Activated CD8-positive, alpha-beta T cell treated with anti-CD3 and anti-CD28 coated beads for 36 hours (primary cell): ENCODE measurements around the gene STX1A. TPM values are rescaled to one million over a fixed set of nuclear protein-coding genes. Genes with fewer than 3 reads are reported as not detected.

Source experiments
- ATAC-seq: fragments of 200-7000 bp; cut with Tn5 transposase; one replicate; pipeline ENCODE4 v1.10.0; 2021; ENCODE audit warnings: mild to moderate bottlenecking, moderate library complexity
- CTCF ChIA-PET: fragments of 350-600 bp; sonication (Branson Sonifier 250); formaldehyde crosslinking; loops from one replicate; lab custom pipeline; 2021; ENCODE audit warnings: antibody characterized with exemption; lab: Charles Lee
- POLR2A ChIA-PET: fragments of 350-600 bp; sonication (Branson Sonifier 250); formaldehyde crosslinking; loops from one replicate; lab custom pipeline; 2021; ENCODE audit warnings: antibody characterized with exemption; lab: Charles Lee
- DNase-seq: peaks from one replicate; pipeline ENCODE4 v3.0.0-alpha.2; 2020
- H3K27ac Mint-ChIP-seq: one replicate; pipeline ENCODE4 v1.8.0; 2021; ENCODE audit warnings: mild to moderate bottlenecking, mixed read lengths
- H3K27me3 Mint-ChIP-seq: one replicate; pipeline ENCODE4 v1.8.0; 2021; ENCODE audit warnings: mixed read lengths
- H3K36me3 Mint-ChIP-seq: one replicate; pipeline ENCODE4 v1.8.0; 2021; ENCODE audit warnings: low read depth, mixed read lengths
- H3K4me1 Mint-ChIP-seq: one replicate; pipeline ENCODE4 v1.8.0; 2021; ENCODE audit warnings: low read depth, mixed read lengths
- H3K4me3 Mint-ChIP-seq: one replicate; pipeline ENCODE4 v1.8.0; 2021; ENCODE audit warnings: mild to moderate bottlenecking, moderate library complexity, mixed read lengths
- H3K9me3 Mint-ChIP-seq: one replicate; pipeline ENCODE4 v1.8.0; 2021; ENCODE audit warnings: mixed read lengths
- intact Hi-C: fragments of 100-400 bp; cut with micrococcal nuclease; formaldehyde crosslinking; loops from one replicate; pipeline ENCODE4 v1.10.0; 2022
- total RNA-seq, 2 experiments: library from RNA; stranded (reverse); gene quantifications; one replicate each; pipeline ENCODE4 v1.2.3, GENCODE V29; 2021
- TF ChIP-seq, protein P1 (sequence below): fragments of 200-600 bp; IDR thresholded peaks from one replicate; pipeline ENCODE4 v1.8.0; 2022; ENCODE audit warnings: antibody characterized with exemption, mild to moderate bottlenecking

STX1A gene
- total RNA-seq = 10 to 100 TPM; 11.4 to 11.5 TPM

GRCh38 chr7:73718905-73719805 lies at the start of gene STX1A:
Gene STX1A (minus strand): TSS chr7:73719669. CDS start chr7:73719631, 38 bp downstream.
- peak within 1 kb of the TSS; percentile 47 for H3K27ac Mint-ChIP-seq
- H3K27me3 Mint-ChIP-seq = peaks cover 4% of the 10 kb centered on the region
- TF ChIP-seq, protein P1, sequence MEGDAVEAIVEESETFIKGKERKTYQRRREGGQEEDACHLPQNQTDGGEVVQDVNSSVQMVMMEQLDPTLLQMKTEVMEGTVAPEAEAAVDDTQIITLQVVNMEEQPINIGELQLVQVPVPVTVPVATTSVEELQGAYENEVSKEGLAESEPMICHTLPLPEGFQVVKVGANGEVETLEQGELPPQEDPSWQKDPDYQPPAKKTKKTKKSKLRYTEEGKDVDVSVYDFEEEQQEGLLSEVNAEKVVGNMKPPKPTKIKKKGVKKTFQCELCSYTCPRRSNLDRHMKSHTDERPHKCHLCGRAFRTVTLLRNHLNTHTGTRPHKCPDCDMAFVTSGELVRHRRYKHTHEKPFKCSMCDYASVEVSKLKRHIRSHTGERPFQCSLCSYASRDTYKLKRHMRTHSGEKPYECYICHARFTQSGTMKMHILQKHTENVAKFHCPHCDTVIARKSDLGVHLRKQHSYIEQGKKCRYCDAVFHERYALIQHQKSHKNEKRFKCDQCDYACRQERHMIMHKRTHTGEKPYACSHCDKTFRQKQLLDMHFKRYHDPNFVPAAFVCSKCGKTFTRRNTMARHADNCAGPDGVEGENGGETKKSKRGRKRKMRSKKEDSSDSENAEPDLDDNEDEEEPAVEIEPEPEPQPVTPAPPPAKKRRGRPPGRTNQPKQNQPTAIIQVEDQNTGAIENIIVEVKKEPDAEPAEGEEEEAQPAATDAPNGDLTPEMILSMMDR = no peak
- H3K4me1 Mint-ChIP-seq = peaks cover 35% of the 10 kb centered on the region
- intact Hi-C loops = loop anchor here (5.0 kb wide), 1 partner anchor 37 kb away; the partner anchor contains the start of genes BUD23 and DNAJC30
- DNase-seq (peak; percentile 73), ATAC-seq (peak; percentile 74)
- peaks cover 4% of the 10 kb centered on the region for H3K36me3 Mint-ChIP-seq
- H3K4me3 Mint-ChIP-seq = peak within 1 kb of the TSS; percentile 71
- ChIA-PET POLR2A (interaction anchor here (1.0 to 1.5 kb wide), 2 partner anchors 18 to 51 kb away, joined by 3 read pairs; no protein-coding TSS in a partner anchor), CTCF (interaction anchor here (1.2 to 2.6 kb wide), 5 partner anchors 10 to 112 kb away, joined by 3 to 12 read pairs (median 4); partner anchors contain the start of gene VPS37D)
- H3K9me3 Mint-ChIP-seq = no peaks in the 10 kb centered on the region

DNA sequence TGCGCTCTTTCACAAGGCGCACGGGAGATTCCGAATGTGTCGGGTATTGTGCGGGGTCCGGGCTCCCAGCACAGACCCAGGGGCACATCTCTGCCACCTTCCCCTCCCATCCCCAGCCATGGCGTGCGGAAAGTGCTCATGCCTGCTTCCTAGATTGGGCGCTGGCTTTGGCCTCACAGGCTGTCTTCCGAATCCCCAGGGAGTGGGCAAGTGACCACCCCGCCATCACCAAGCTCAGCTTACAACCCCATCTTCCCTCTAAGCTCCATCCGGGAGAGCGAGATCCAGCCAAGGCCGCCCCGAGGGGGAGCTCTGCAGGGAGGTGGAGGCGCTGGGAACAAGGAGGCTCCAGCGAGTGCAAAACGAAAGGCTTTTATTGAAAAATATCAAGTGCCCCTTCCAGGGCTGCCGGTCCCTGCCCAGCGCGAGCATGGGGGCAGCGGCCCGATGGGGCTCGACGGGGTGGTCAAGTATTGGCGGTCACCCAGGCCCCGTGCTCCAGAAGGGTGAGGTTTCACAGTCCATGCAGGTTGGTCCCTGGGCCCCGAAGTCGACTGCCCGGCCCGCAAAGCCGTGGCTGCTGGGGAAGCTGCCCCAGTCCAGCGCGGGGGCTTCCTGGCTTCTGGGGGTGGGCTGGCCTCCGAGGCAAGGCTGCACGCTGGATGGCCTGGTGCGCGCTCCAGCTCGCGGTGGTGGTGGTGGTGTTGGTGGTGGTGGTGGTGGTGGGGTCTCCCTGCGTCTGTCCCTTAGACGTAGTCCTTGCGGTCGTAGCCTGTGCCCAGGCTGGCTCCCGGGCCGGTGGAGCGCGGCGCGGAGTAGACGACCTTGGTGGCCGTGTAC lies 49.4 kb upstream of the STX1A start:
- peaks cover 6% of the 10 kb centered on the region for H3K4me1 Mint-ChIP-seq
- no peaks in the 10 kb centered on the region for H3K36me3 Mint-ChIP-seq
- ChIA-PET CTCF (no interaction called here), POLR2A (no interaction called here)
- no peak overlapping the region for H3K27ac Mint-ChIP-seq
- ATAC-seq (no peak), DNase-seq (no peak)
- no peak overlapping the region for H3K4me3 Mint-ChIP-seq
- intact Hi-C loops = no loop called here
- H3K27me3 Mint-ChIP-seq = peaks cover 36% of the 10 kb centered on the region
- TF ChIP-seq, protein P1 = no peak
- no peaks in the 10 kb centered on the region for H3K9me3 Mint-ChIP-seq

GRCh38 chr7:73766556-73767229 lies 47.2 kb upstream of the STX1A start:
- ATAC-seq (no peak), DNase-seq (no peak)
- TF ChIP-seq, protein P1 = no peak
- POLR2A ChIA-PET = no interaction called here
- CTCF ChIA-PET = no interaction called here
- Mint-ChIP-seq H3K9me3 (no peaks in the 10 kb centered on the region), H3K36me3 (no peaks in the 10 kb centered on the region), H3K4me3 (no peak overlapping the region), H3K27ac (no peak overlapping the region), H3K4me1 (peaks cover 6% of the 10 kb centered on the region), H3K27me3 (peaks cover 31% of the 10 kb centered on the region)
- intact Hi-C loops = no loop called here

GRCh38 chr7:73762659-73762999 lies 43.2 kb upstream of the STX1A start:
- TF ChIP-seq, protein P1 = no peak
- intact Hi-C loops = no loop called here
- ATAC-seq = no peak
- POLR2A ChIA-PET = no interaction called here
- no peaks in the 10 kb centered on the region for H3K9me3 Mint-ChIP-seq
- no peak overlapping the region for H3K4me3 Mint-ChIP-seq
- no peaks in the 10 kb centered on the region for H3K36me3 Mint-ChIP-seq
- no peak overlapping the region for H3K27ac Mint-ChIP-seq
- DNase-seq = no peak
- peaks cover 4% of the 10 kb centered on the region for H3K27me3 Mint-ChIP-seq
- CTCF ChIA-PET = no interaction called here
- no peaks in the 10 kb centered on the region for H3K4me1 Mint-ChIP-seq
